Muscle of arm (tissue), 12 donors: ENCODE results near the gene SPRED2. TPM values are rescaled to one million over a fixed set of nuclear protein-coding genes. Genes with fewer than 3 reads are reported as not detected.

Experiments
- DNase-seq: peaks from one replicate; pipeline ENCODE4 v3.0.0-alpha.2; 2013
- polyA plus RNA-seq, 12 donors: library from polyadenylated mRNA; unstranded; fragments of 120-200 nt; gene quantifications; one replicate each; pipeline ENCODE4 v1.2.1, GENCODE V29; 2013; ENCODE audit not compliant: insufficient read length in 12 of 12

SPRED2 gene
- polyA plus RNA-seq, 12 donors = 29.1 to 42.5 (median 37.8) TPM; not detected in 1

- no peak for DNase-seq
Observed at GRCh38 chr2:65313954-65314256, 118.5 kb downstream of the SPRED2 start.

DNA sequence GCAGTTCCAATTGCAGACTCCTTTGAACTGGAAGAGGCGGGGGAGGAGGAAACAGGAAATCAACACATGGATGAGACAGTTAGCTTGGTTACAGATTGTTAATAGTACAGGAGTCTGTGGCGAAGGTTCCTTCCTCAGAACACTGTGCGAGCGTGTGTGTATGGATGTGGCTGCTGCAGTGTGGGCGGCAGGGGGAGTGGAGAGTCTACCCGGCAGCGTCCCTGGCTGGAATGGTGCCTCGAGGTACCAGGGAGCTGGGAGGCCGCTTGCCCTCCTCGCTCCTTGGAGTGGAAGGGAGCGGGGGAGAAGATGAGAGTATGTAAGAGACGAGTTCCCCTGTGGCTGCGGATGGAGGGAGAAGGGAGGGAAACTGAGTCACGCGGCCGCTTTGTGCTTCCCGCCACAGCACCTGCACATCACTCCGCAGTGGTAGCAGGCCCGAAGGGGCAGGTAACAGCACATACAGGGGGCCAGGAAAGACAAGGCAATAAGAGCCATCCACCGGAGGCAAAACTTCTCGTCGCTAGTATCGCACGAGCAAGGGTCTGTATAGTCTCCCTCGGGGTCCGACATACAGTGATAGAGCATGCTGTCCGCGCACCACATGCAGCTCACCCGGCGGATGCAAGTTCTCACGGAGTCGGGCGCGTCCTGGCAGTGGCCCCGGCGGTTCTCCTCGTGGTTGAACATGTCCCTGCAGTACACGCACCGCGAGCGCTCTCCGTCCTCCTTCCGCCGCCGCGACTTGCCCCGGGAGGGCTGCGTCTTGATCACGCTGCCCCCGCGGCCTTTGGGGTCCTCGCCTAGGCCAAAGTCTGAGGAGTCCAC is 119.1 kb downstream of the SPRED2 start:
- DNase-seq = no peak

DNA sequence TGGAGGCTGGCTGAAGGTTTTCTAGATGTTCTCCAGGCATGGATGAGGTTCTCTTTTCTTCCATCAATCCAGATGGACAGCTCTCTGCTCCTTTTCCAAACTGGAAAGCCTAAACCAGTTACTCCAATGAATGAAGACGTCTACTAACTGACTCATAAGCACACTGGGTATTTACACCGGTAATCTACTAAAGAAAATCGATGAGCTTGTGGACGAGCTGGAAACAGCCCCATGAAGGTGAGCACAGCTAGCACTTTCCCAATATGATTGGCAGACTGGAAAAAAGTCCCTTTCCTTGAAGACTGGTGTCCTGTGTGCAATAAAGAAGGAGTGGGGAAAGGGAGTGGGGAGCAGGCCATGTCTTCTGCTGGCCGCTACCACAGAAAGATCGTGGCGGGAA is 120.8 kb downstream of the SPRED2 start:
- no peak for DNase-seq

- no peak for DNase-seq
Observed at GRCh38 chr2:65311049-65311448, 121.3 kb downstream of the SPRED2 start.

GRCh38 chr2:65309699-65310098 is 122.7 kb downstream of the SPRED2 start:
- DNase-seq = no peak

DNA sequence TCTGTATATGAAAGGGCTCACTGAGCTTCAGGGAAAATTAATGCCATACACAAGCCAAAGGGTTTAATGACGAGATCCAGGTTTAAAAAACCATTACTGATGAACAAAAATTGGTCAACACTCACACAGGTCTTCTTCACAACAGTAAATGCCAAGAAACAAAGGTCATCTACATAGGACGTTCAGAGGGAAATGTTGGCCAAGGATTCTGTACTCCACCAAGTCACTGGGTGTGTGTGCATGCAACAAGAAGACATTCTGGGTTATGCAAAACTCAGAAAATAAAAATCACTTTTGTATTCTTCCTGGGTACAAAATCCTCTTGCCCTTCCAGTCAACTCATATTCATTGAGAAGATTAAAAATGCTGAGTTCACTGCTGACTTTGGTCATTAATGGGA is 126.5 kb downstream of the SPRED2 start:
- DNase-seq = no peak

GRCh38 chr2:65300761-65301711 is 131.4 kb downstream of the SPRED2 start:
- peak; percentile 71 for DNase-seq

- DNase-seq = peak; percentile 80
Observed at GRCh38 chr2:65300134-65300760, 132.2 kb downstream of the SPRED2 start.

DNA sequence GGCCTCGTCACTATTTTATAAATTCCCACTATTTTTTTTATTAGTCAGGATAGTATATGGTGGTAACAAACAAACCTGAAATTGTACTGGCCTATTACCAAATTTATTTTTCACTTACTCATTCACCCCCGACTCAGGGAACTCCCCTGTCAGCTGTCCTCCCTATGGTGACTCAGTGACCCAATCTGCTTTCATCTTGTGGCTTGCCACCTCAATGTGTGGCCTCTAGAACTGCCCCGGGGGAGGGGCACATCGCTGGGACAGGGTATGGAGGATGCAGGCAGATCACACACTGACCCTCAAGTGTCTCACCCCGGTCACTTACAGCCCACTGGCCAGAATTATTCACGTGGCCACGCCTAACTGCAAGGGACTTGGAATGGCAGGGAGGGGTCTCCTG is 133.2 kb downstream of the SPRED2 start:
- no peak for DNase-seq

- no peak for DNase-seq
Observed at GRCh38 chr2:65298089-65298488, 134.3 kb downstream of the SPRED2 start.

- DNase-seq = no peak
Observed at GRCh38 chr2:65297544-65297943, 134.9 kb downstream of the SPRED2 start.

GRCh38 chr2:65296971-65297370 is 135.4 kb downstream of the SPRED2 start:
- no peak for DNase-seq

- DNase-seq = no peak
Observed at GRCh38 chr2:65294701-65295100, 137.7 kb downstream of the SPRED2 start.

DNA sequence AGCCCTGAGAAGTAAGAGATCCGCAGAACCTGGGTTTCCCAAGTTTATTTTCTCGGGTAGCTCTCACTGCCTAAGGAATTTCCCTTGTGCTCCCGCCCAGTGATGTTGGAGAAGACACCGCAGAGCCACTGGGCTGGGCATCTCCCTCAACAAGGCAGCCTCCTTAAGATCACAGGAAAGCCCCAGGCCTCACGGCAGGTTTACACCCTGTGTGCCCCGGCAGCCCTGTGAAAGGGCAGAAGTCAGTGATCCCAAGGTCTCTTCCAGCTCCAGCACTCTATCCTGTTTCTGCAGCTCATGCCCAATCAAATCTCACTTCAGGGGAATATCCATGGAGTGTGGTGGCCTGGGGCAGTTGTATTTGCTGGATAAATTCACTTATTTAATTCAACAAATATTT is 138.3 kb downstream of the SPRED2 start:
- DNase-seq = no peak

- no peak for DNase-seq
Observed at GRCh38 chr2:65293376-65293775, 139.0 kb downstream of the SPRED2 start.

DNA sequence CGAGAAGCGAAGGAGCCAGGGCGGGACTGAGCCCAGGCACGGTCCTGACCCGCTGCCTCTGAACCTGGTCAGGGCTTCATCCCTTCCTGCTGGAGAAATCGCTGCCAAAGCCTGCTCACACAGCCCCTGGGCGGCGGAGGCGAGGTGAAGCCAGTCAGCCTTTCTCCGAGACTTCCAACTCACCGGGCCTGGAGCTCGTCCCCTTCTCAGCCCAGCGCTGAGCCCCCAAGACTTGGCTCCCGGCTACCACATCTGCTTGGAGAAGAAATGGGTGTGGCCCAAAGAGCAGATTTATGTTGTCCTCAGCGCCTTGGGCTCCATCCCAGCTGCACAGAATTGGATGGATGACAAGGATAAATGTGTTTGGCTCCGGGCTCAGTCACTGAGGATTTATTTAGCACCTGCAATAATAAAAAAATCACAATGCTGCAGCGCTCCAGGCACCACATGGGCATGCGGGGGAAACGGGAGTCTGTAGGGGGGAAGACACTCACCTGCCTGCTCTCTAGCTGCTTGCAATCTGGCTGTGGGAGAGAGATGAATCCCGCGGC is 139.9 kb downstream of the SPRED2 start:
- peak; percentile 81 for DNase-seq

DNA sequence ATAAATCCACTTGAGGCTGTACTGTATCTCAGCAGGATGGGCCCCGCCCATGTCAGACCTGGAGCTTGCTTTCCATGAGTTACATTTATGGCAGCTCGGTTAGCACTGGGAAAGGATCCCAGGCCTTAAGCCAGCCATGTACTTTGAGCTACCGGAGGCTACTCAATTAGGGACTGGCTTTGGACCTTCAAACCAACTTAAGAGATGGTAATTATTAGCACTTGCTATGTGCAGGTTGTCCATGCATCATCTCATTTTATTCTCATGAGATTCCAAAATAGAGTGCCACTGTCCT is 140.3 kb downstream of the SPRED2 start:
- no peak for DNase-seq

DNA sequence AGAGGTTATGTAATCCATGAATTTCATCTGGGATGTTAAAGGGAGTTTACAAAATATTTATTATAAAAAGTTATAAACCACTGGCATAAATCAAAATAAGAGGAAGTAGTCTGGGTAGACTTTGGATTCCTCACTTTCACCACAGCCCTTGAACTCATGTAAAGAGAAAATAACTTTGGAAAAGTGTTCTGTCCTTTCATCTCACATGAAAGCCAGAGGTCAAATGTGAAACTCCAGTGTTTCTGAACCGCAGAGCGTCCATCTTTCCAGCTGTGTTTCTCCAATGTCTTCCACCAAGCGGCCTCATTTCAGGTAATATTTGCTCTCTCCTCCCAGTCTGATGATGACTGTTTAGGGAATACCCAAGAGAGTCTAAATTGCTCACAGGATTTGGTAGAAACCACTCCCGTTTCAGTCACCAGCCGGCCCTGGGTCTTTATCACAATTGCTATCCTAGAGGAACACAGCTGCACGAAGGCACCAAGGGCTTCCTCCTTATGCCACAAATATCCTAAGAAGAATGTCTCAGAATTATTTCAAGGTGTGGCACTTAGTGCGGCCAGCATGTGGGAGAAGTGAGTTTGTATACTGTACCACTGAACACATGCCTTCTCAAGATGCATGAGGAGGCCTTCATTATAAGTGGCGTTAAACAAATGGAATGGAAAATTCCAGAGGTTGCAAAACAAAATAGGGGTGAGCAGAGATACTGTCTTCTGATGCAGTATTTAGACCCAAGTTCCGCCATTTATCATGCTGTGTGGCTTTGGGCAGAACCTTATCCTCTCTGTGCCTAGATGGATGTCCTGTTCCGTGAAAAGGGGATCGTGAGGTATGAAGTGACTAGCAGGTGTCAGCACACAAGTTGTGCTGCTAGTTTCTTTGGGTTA is 140.9 kb downstream of the SPRED2 start:
- DNase-seq = no peak

DNA sequence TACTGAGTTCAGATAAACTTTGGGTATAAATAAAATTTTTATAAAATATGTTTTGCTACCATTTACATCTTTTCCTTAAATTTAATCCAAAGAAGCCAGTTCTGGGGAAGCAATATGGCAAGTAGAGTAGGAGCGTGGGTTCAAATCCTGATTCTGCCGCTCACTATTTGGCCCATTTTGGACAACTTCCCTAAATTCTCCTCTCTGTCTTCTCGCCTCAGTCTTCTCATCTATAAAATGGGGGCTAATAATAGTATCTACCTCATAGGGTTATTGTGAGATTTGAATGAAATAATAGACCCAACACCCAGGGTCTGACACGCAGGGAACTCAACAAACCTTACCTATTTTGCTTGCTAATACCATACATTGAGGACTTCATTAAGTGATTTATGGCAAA is 145.0 kb downstream of the SPRED2 start:
- DNase-seq = no peak

GRCh38 chr2:65282477-65283053 is 149.8 kb downstream of the SPRED2 start:
- no peak for DNase-seq
